Eye (tissue), 1 donor: ENCODE results near the gene CYSRT1.
A peak's percentile ranks its signal among the peaks of the same experiment; 100 is the strongest.

Experiments
- DNase-seq: peaks from one replicate; pipeline ENCODE4 v3.0.0-alpha.2; 2015

The CYSRT1 gene

GRCh38 chr9:137213160-137214060 is 11.6 kb upstream of the CYSRT1 start:
- DNase-seq = no peak

GRCh38 chr9:137214620-137215019 is 10.4 kb upstream of the CYSRT1 start:
- DNase-seq = no peak

GRCh38 chr9:137215196-137215986 is 9.6 kb upstream of the CYSRT1 start:
- no peak for DNase-seq

GRCh38 chr9:137216188-137216965 is 8.6 kb upstream of the CYSRT1 start:
- no peak for DNase-seq

- no peak for DNase-seq
These were observed 7.4 kb upstream of the CYSRT1 start for GRCh38 chr9:137217276-137218211.

- DNase-seq = no peak
These were observed 6.7 kb upstream of the CYSRT1 start for GRCh38 chr9:137218212-137218753.

GRCh38 chr9:137218754-137219271 is 6.2 kb upstream of the CYSRT1 start:
- DNase-seq = no peak

- no peak for DNase-seq
These were observed 5.1 kb upstream of the CYSRT1 start for GRCh38 chr9:137219757-137220316.

- no peak for DNase-seq
These were observed 4.5 kb upstream of the CYSRT1 start for GRCh38 chr9:137220317-137221094.

GRCh38 chr9:137221095-137221505 is 3.9 kb upstream of the CYSRT1 start:
- no peak for DNase-seq

- peak; percentile 40 for DNase-seq
These were observed 3.4 kb upstream of the CYSRT1 start for GRCh38 chr9:137221506-137222111.

- peak; percentile 66 for DNase-seq
These were observed 2.5 kb upstream of the CYSRT1 start, which contains the start of gene RNF208 for GRCh38 chr9:137222190-137223077. Gene RNF208, minus strand, starts transcription at chr9:137222240. Its CDS starts 1,028 bp downstream, at chr9:137221212.

- peak; percentile 99 for DNase-seq
These were observed 1.6 kb upstream of the CYSRT1 start for GRCh38 chr9:137223078-137223970.

- no peak for DNase-seq
These were observed 841 bp downstream of the CYSRT1 start for GRCh38 chr9:137225699-137226331.

- DNase-seq = no peak
These were observed 1.5 kb downstream of the CYSRT1 start for GRCh38 chr9:137226338-137227053.
